CD4-positive, CD25-positive, alpha-beta regulatory T cell (primary cell): Measurements from ENCODE around the gene USP32. TPM values are rescaled to one million over a fixed set of nuclear protein-coding genes. Genes with fewer than 3 reads are reported as not detected.
A peak's percentile ranks its signal among the peaks of the same experiment; 100 is the strongest.
"Not testable (repeated sequence)": the region's sequence is repeated elsewhere in the genome, so short reads cannot be mapped to it uniquely, and the experiment has no call there.

Source experiments
- ATAC-seq, 2 donors: fragments of 150-1000 bp; cut with Tn5 transposase; one replicate each; pipeline ENCODE4 v1.10.0; 2021; ENCODE audit warnings: low read depth in 2 of 2, moderate number of reproducible peaks in 2 of 2, moderate library complexity in 1 of 2
- DNase-seq, 3 donors: peaks; one replicate each; pipeline versions ENCODE4 v3.0.0 to v3.0.0-alpha.2; 2012 to 2022; ENCODE audit warnings: mixed read lengths in 1 of 3
- H3K27ac ChIP-seq: one replicate; pipeline ENCODE4 v1.7.0; 2013; ENCODE audit warnings: mild to moderate bottlenecking, low read length; ENCODE audit not compliant: insufficient read depth, poor library complexity, severe bottlenecking
- H3K27me3 ChIP-seq: one replicate; pipeline ENCODE4 v1.7.0; 2013; ENCODE audit warnings: low read length; ENCODE audit not compliant: control insufficient read depth, insufficient read depth
- H3K36me3 ChIP-seq: one replicate; pipeline ENCODE4 v1.7.0; 2013; ENCODE audit warnings: mild to moderate bottlenecking, low read length, moderate library complexity; ENCODE audit not compliant: control insufficient read depth, insufficient read depth
- H3K4me1 ChIP-seq: 2 replicates; pipeline ENCODE4 v1.7.0; 2013; ENCODE audit warnings: mild to moderate bottlenecking, low read length; ENCODE audit not compliant: insufficient read depth, control insufficient read depth, poor library complexity, severe bottlenecking
- H3K4me3 ChIP-seq: one replicate; pipeline ENCODE4 v1.7.0; 2013; ENCODE audit warnings: low read depth, mild to moderate bottlenecking, low read length, moderate library complexity
- H3K9me3 ChIP-seq, 2 experiments: 1 replicate in 1 of 2; 2 replicates in 1 of 2; pipeline ENCODE4 v1.7.0; 2013; ENCODE audit warnings: low read length in 2 of 2, mild to moderate bottlenecking in 1 of 2, moderate library complexity in 1 of 2; ENCODE audit not compliant: control insufficient read depth in 2 of 2
- H3K27ac Mint-ChIP-seq, 3 donors: one replicate each; pipeline ENCODE4 v1.8.0; 2020 to 2022; ENCODE audit warnings: mild to moderate bottlenecking in 3 of 3, mixed read lengths in 3 of 3, moderate library complexity in 2 of 3
- H3K27me3 Mint-ChIP-seq: one replicate; pipeline ENCODE4 v1.8.0; 2022; ENCODE audit warnings: mild to moderate bottlenecking, mixed read lengths
- H3K36me3 Mint-ChIP-seq: one replicate; pipeline ENCODE4 v1.8.0; 2020; ENCODE audit warnings: mixed read lengths
- H3K4me1 Mint-ChIP-seq, 4 donors: one replicate each; pipeline ENCODE4 v1.8.0; 2020 to 2022; ENCODE audit warnings: mixed read lengths in 4 of 4, mild to moderate bottlenecking in 1 of 4
- H3K4me3 Mint-ChIP-seq, 4 donors: one replicate each; pipeline ENCODE4 v1.8.0; 2020 to 2022; ENCODE audit warnings: mild to moderate bottlenecking in 4 of 4, mixed read lengths in 4 of 4, moderate library complexity in 3 of 4
- H3K9me3 Mint-ChIP-seq, 7 donors: one replicate each; pipeline ENCODE4 v1.8.0; 2020 to 2022; ENCODE audit warnings: mixed read lengths in 7 of 7, mild to moderate bottlenecking in 3 of 7, moderate library complexity in 2 of 7
- polyA plus RNA-seq, 4 donors: library from polyadenylated mRNA; unstranded; fragments of 300-500 nt; fragmentation: Illumina TruSeq; gene quantifications; one replicate each; pipeline ENCODE4 v1.2.3, GENCODE V29; 2021
- total RNA-seq: library from RNA; stranded (reverse); gene quantifications from one replicate; pipeline ENCODE4 v1.2.3, GENCODE V29; 2022

Gene USP32
- total and polyA plus RNA-seq, 5 donors from 2014 or later: 6.1 to 47.0 (median 7.5) TPM

GRCh38 chr17:60315650-60316049 is 76.3 kb downstream of the USP32 start:
- no peak overlapping the region for H3K4me3 ChIP-seq
- no peaks in the 10 kb centered on the region for H3K4me1 ChIP-seq
- H3K4me3 Mint-ChIP-seq: no peak overlapping the region
- H3K27me3 ChIP-seq: no peaks in the 10 kb centered on the region
- no peak overlapping the region for H3K27ac Mint-ChIP-seq
- ATAC-seq (no peak), DNase-seq (peak in 1 of 3 donors; percentile 8)
- H3K36me3 Mint-ChIP-seq: peaks cover 10% of the 10 kb centered on the region
- H3K27me3 Mint-ChIP-seq: no peaks in the 10 kb centered on the region
- no peaks in the 10 kb centered on the region for H3K36me3 ChIP-seq
- H3K4me1 Mint-ChIP-seq: peaks cover 21 to 40% (median 29%) of the 10 kb centered on the region in 4 donors
- no peak overlapping the region for H3K27ac ChIP-seq
- H3K9me3 ChIP-seq: peaks cover 0 to 1% of the 10 kb centered on the region in 2 experiments
- H3K9me3 Mint-ChIP-seq: no peaks in the 10 kb centered on the region

- H3K36me3 ChIP-seq, H3K4me3 ChIP-seq, H3K27me3 ChIP-seq, ATAC-seq, DNase-seq, H3K9me3 Mint-ChIP-seq, H3K4me1 ChIP-seq, H3K27me3 Mint-ChIP-seq, H3K9me3 ChIP-seq, H3K27ac ChIP-seq: not testable (repeated sequence)
- Mint-ChIP-seq H3K4me1 (peaks cover 20 to 37% (median 24%) of the 10 kb centered on the region in 4 donors), H3K4me3 (peak overlapping the region in 1 of 4 donors; percentile 32), H3K36me3 (peaks cover 14% of the 10 kb centered on the region), H3K27ac (peak overlapping the region in 1 of 3 donors; percentile 42)
These were observed 77.0 kb downstream of the USP32 start for GRCh38 chr17:60314900-60315299.

DNA sequence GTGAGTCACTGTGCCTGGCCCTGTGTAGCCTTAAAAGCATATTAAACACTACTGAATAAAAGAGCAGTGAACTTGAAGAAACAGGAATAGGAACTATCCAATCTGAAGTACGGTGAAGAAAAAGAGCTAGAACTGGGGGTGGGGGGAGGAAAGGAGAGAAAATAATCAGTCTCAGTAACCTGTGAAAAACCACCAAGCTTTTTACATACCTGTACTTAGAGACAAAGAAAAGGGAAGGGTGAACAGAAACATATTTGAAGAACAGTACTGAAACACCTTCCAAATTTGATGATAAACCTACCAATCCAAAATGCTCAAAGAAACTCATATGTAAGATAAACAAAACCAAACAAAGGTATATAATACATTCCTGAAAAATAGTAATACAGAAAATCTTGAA is 77.5 kb downstream of the USP32 start:
- H3K36me3 ChIP-seq: peaks cover under 1% of the 10 kb centered on the region
- no peak for DNase-seq
- H3K4me3 ChIP-seq: no peak overlapping the region
- H3K36me3 Mint-ChIP-seq: peaks cover 19% of the 10 kb centered on the region
- peaks cover 0 to 1% of the 10 kb centered on the region in 2 experiments for H3K9me3 ChIP-seq
- no peaks in the 10 kb centered on the region for H3K27me3 Mint-ChIP-seq
- H3K27me3 ChIP-seq: no peaks in the 10 kb centered on the region
- H3K27ac Mint-ChIP-seq: peak overlapping the region in 1 of 3 donors; percentile 42
- H3K4me1 ChIP-seq: no peaks in the 10 kb centered on the region
- no peak for ATAC-seq
- H3K4me3 Mint-ChIP-seq: peak overlapping the region in 1 of 4 donors; percentile 32
- peaks cover 18 to 40% (median 24%) of the 10 kb centered on the region in 4 donors for H3K4me1 Mint-ChIP-seq
- H3K27ac ChIP-seq: no peak overlapping the region
- H3K9me3 Mint-ChIP-seq: no peaks in the 10 kb centered on the region

- Histone ChIP-seq H3K9me3 (peaks cover 0 to 1% of the 10 kb centered on the region in 2 experiments), H3K27me3 (no peaks in the 10 kb centered on the region), H3K27ac (no peak overlapping the region), H3K36me3 (peaks cover 4% of the 10 kb centered on the region), H3K4me1 (no peaks in the 10 kb centered on the region), H3K4me3 (no peak overlapping the region)
- Mint-ChIP-seq H3K27me3 (no peaks in the 10 kb centered on the region), H3K9me3 (no peaks in the 10 kb centered on the region), H3K27ac (no peak overlapping the region), H3K4me3 (no peak overlapping the region), H3K4me1 (peaks cover 15 to 41% (median 26%) of the 10 kb centered on the region in 4 donors), H3K36me3 (peaks cover 33% of the 10 kb centered on the region)
- ATAC-seq (no peak), DNase-seq (no peak)
These were observed 80.0 kb downstream of the USP32 start for GRCh38 chr17:60311936-60312335.

DNA sequence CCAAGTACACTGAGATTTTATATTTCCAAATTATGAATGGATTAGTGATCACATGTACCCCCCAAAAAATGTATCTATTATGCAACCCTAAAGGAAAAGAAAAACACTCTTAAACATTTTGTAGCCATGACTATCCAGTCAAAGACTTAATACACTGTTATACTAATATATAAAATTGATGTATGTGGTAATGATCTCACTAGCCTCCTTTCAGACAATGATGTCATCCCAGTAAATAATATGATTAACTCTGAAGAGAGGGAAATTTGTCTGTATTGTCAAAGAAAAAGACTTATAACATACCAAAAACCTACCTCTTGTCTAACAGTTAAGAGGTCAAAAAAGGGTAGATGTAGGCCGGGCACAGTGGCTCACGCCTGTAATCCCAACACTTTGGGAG is 80.7 kb downstream of the USP32 start:
- H3K4me1 Mint-ChIP-seq: peaks cover 19 to 35% (median 25%) of the 10 kb centered on the region in 4 donors
- H3K4me1 ChIP-seq: no peaks in the 10 kb centered on the region
- H3K36me3 Mint-ChIP-seq: peaks cover 30% of the 10 kb centered on the region

DNA sequence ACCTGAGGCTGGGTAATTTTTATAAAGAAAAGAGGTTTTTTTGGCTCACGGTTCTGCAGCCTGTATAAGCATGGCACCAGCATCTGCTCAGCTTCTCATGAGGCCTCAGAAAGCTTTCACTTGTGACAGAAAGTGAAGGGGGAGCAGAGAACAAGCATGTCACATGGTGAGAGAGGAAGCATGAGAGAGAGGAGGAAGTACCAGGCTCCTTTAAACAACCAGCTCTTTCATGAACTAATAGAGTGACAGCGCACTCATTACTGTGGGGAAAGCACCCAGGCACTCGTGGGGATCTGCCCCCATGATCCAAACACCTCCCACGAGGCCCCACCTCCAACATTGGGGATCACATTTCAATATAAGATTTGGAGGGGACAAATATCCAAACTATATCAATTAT is 86.8 kb downstream of the USP32 start:
- Mint-ChIP-seq H3K4me1 (peaks cover 21 to 30% (median 26%) of the 10 kb centered on the region in 4 donors), H3K36me3 (peaks cover 25% of the 10 kb centered on the region), H3K9me3 (no peaks in the 10 kb centered on the region), H3K27me3 (no peaks in the 10 kb centered on the region), H3K4me3 (peak overlapping the region in 2 of 4 donors; percentile 37 to 76), H3K27ac (peak overlapping the region in 2 of 3 donors; percentile 8 to 88)
- H3K27me3 ChIP-seq: no peaks in the 10 kb centered on the region
- H3K4me1 ChIP-seq: peaks cover 8% of the 10 kb centered on the region
- DNase-seq: peak in 2 of 3 donors; percentile 39 to 77
- H3K4me3 ChIP-seq: peak overlapping the region; percentile 3
- H3K36me3 ChIP-seq: peaks cover 4% of the 10 kb centered on the region
- ATAC-seq: peak; percentile 89 to 94
- no peak overlapping the region for H3K27ac ChIP-seq
- H3K9me3 ChIP-seq: no peaks in the 10 kb centered on the region

More for the DNA sequence above, 80.7 kb downstream of the USP32 start:
- Mint-ChIP-seq H3K9me3 (no peaks in the 10 kb centered on the region), H3K4me3 (no peak overlapping the region), H3K27me3 (no peaks in the 10 kb centered on the region), H3K27ac (no peak overlapping the region)
- DNase-seq: no peak
- Histone ChIP-seq H3K4me3 (no peak overlapping the region), H3K9me3 (peaks cover 0 to 1% of the 10 kb centered on the region in 2 experiments), H3K27me3 (no peaks in the 10 kb centered on the region), H3K36me3 (peaks cover 4% of the 10 kb centered on the region), H3K27ac (no peak overlapping the region)
- ATAC-seq: no peak

GRCh38 chr17:60304502-60304901 is 87.4 kb downstream of the USP32 start:
- H3K9me3 Mint-ChIP-seq: no peaks in the 10 kb centered on the region
- H3K27ac ChIP-seq: no peak overlapping the region
- H3K36me3 ChIP-seq: peaks cover 4% of the 10 kb centered on the region

GRCh38 chr17:60303406-60304099 is 88.4 kb downstream of the USP32 start:
- H3K4me3 ChIP-seq: no peak overlapping the region
- ATAC-seq (no peak), DNase-seq (no peak)
- H3K27ac ChIP-seq: no peak overlapping the region
- H3K27me3 Mint-ChIP-seq: no peaks in the 10 kb centered on the region
- peaks cover 13% of the 10 kb centered on the region for H3K36me3 Mint-ChIP-seq
- no peak overlapping the region for H3K4me3 Mint-ChIP-seq
- H3K4me1 ChIP-seq: peaks cover 8% of the 10 kb centered on the region
- no peaks in the 10 kb centered on the region for H3K9me3 ChIP-seq
- peaks cover 14 to 27% (median 26%) of the 10 kb centered on the region in 4 donors for H3K4me1 Mint-ChIP-seq
- H3K27ac Mint-ChIP-seq: peak overlapping the region in 1 of 3 donors; percentile 1
- no peaks in the 10 kb centered on the region for H3K36me3 ChIP-seq
- H3K27me3 ChIP-seq: no peaks in the 10 kb centered on the region
- H3K9me3 Mint-ChIP-seq: no peaks in the 10 kb centered on the region

More at GRCh38 chr17:60304502-60304901, 87.4 kb downstream of the USP32 start:
- Mint-ChIP-seq H3K27ac (no peak overlapping the region), H3K4me1 (peaks cover 18 to 30% (median 26%) of the 10 kb centered on the region in 4 donors), H3K4me3 (no peak overlapping the region), H3K36me3 (peaks cover 19% of the 10 kb centered on the region), H3K27me3 (no peaks in the 10 kb centered on the region)
- Histone ChIP-seq H3K27me3 (no peaks in the 10 kb centered on the region), H3K4me3 (no peak overlapping the region), H3K4me1 (peaks cover 8% of the 10 kb centered on the region), H3K9me3 (no peaks in the 10 kb centered on the region)
- ATAC-seq (no peak), DNase-seq (no peak)
